B cell (primary cell): Measurements from ENCODE around the gene FTSJ3. TPM values are rescaled to one million over a fixed set of nuclear protein-coding genes. Genes with fewer than 3 reads are reported as not detected.
"Not testable (repeated sequence)": the region's sequence is repeated elsewhere in the genome, so short reads cannot be mapped to it uniquely, and the experiment has no call there.

Source experiments
- ATAC-seq: fragments of 200-7000 bp; cut with Tn5 transposase; one replicate; pipeline ENCODE4 v1.10.0; 2021; ENCODE audit warnings: low read depth, mild to moderate bottlenecking, moderate number of reproducible peaks, moderate library complexity
- CTCF ChIA-PET: fragments of 350-600 bp; sonication (Branson Sonifier 250); formaldehyde crosslinking; loops from one replicate; lab custom pipeline; 2021; ENCODE audit warnings: antibody characterized with exemption, inconsistent platforms; lab: Charles Lee
- POLR2A ChIA-PET: fragments of 350-600 bp; sonication (Branson Sonifier 250); formaldehyde crosslinking; loops from one replicate; lab custom pipeline; 2021; ENCODE audit warnings: antibody characterized with exemption; lab: Charles Lee
- DNase-seq: peaks from one replicate; pipeline ENCODE4 v3.0.0; 2013
- H2AFZ ChIP-seq: 2 replicates; pipeline ENCODE4 v1.6.1; 2012; ENCODE audit warnings: mild to moderate bottlenecking, low read depth, low read length; ENCODE audit not compliant: insufficient read depth, poor library complexity, severe bottlenecking
- H3K27ac ChIP-seq, 2 donors: 1 replicate in 1 of 2; 2 replicates in 1 of 2; pipeline ENCODE4 v1.5.1; 2012 to 2013; ENCODE audit warnings: low read length in 2 of 2, mild to moderate bottlenecking in 2 of 2, moderate library complexity in 1 of 2
- H3K27me3 ChIP-seq, 4 experiments: fragments of 200-600 bp in 1 of 4; sonication (generic) in 1 of 4; replicated peaks in 1 of 4; 1 replicate in 2 of 4; 2 replicates in 2 of 4; pipeline versions ENCODE4 v1.6.1 to v1.7.0; 2013 to 2016; ENCODE audit warnings: low read length in 3 of 4, mild to moderate bottlenecking in 2 of 4, mixed read lengths in 1 of 4, moderate library complexity in 1 of 4; ENCODE audit not compliant: insufficient read depth in 4 of 4, control insufficient read depth in 3 of 4; ENCODE audit errors: control extremely low read depth in 1 of 4
- H3K36me3 ChIP-seq, 2 experiments: replicated peaks in 1 of 2; 1 replicate in 1 of 2; 2 replicates in 1 of 2; pipeline versions ENCODE4 v1.6.1 to v1.7.1; 2013; ENCODE audit warnings: low read length in 1 of 2; ENCODE audit not compliant: insufficient read depth in 2 of 2, control insufficient read depth in 1 of 2; ENCODE audit errors: control extremely low read depth in 1 of 2, extremely low read depth in 1 of 2
- H3K4me1 ChIP-seq, 2 donors: fragments of 200-600 bp in 1 of 2; sonication (generic) in 1 of 2; 1 replicate in 1 of 2; 2 replicates in 1 of 2; pipeline versions ENCODE4 v1.5.1 to v1.6.1; 2013 to 2017; ENCODE audit warnings: low read length in 2 of 2; ENCODE audit not compliant: control insufficient read depth in 2 of 2, insufficient read depth in 2 of 2
- H3K4me2 ChIP-seq: replicated peaks from 2 replicates; pipeline ENCODE3; 2012; ENCODE audit warnings: mild to moderate bottlenecking, low read depth, low read length; ENCODE audit not compliant: poor library complexity, severe bottlenecking
- H3K4me3 ChIP-seq, 5 experiments: fragments of 200-600 bp in 1 of 5; sonication (generic) in 1 of 5; 1 replicate in 3 of 5; 2 replicates in 2 of 5; pipeline versions ENCODE4 v1.5.1 to v1.7.0; 2011 to 2016; ENCODE audit warnings: low read length in 4 of 5, mild to moderate bottlenecking in 4 of 5, low read depth in 2 of 5, control low read depth in 1 of 5, moderate library complexity in 1 of 5; ENCODE audit not compliant: insufficient read depth in 1 of 5; ENCODE audit errors: control extremely low read depth in 1 of 5, extremely low read depth in 1 of 5
- H3K79me2 ChIP-seq: fragments of 200-600 bp; sonication (generic); one replicate; pipeline ENCODE4 v1.6.0; 2016; ENCODE audit warnings: low read length; ENCODE audit not compliant: control insufficient read depth, insufficient read depth
- H3K9ac ChIP-seq: fragments of 200-600 bp; sonication (generic); 2 replicates; pipeline ENCODE4 v1.6.1; 2017; ENCODE audit warnings: mild to moderate bottlenecking, low read length, moderate library complexity
- H3K9me3 ChIP-seq, 3 donors: one replicate each; pipeline versions ENCODE4 v1.6.1 to v1.7.1; 2013; ENCODE audit warnings: low read length in 2 of 3; ENCODE audit not compliant: control insufficient read depth in 2 of 3, insufficient read depth in 1 of 3; ENCODE audit errors: control extremely low read depth in 1 of 3
- H4K20me1 ChIP-seq: 2 replicates; pipeline ENCODE4 v1.6.0; 2012; ENCODE audit warnings: mild to moderate bottlenecking, low read length; ENCODE audit not compliant: insufficient read depth, control insufficient read depth, poor library complexity, severe bottlenecking
- H3K27ac Mint-ChIP-seq: one replicate; pipeline ENCODE4 v1.8.0; 2021; ENCODE audit warnings: mixed read lengths
- H3K27me3 Mint-ChIP-seq: one replicate; pipeline ENCODE4 v1.8.0; 2021; ENCODE audit warnings: mixed read lengths
- H3K4me1 Mint-ChIP-seq: one replicate; pipeline ENCODE4 v1.8.0; 2021; ENCODE audit warnings: mixed read lengths
- H3K4me3 Mint-ChIP-seq: one replicate; pipeline ENCODE4 v1.8.0; 2021; ENCODE audit warnings: mixed read lengths
- H3K9me3 Mint-ChIP-seq: one replicate; pipeline ENCODE4 v1.8.0; 2022; ENCODE audit warnings: mixed read lengths; ENCODE audit not compliant: insufficient read depth
- CTCF ChIP-seq: fragments of 200-600 bp; IDR thresholded peaks from one replicate; pipeline ENCODE4 v1.8.0; 2022; ENCODE audit warnings: antibody characterized with exemption, mild to moderate bottlenecking
- EZH2 ChIP-seq: IDR thresholded peaks from 2 replicates; pipeline ENCODE4 v1.6.1; 2012; ENCODE audit warnings: borderline replicate concordance, low read depth, mild to moderate bottlenecking, moderate library complexity, low read length; ENCODE audit not compliant: insufficient read depth, poor library complexity, severe bottlenecking
- WGBS: methylation state at CpG from one replicate; pipeline ENCODE4 v1.1.5; 2013; ENCODE audit warnings: missing lambda C conversion rate; ENCODE audit not compliant: insufficient coverage; 5-methylcytosine and 5-hydroxymethylcytosine counted together
- intact Hi-C: fragments of 100-400 bp; cut with micrococcal nuclease; formaldehyde crosslinking; loops from one replicate; pipeline ENCODE4 v1.10.0; 2022
- polyA plus RNA-seq: library from polyadenylated mRNA; depleted of rRNA; stranded (reverse); fragments of >200 nt; gene quantifications from 2 replicates; pipeline ENCODE4 v1.2.3, GENCODE V29; 2012
- total RNA-seq, 2 donors: library from RNA; stranded (reverse); fragments of 120-200 nt in 1 of 2; gene quantifications; 1 replicate in 1 of 2; 2 replicates in 1 of 2; pipeline versions ENCODE4 v1.2.3 to v1.2.4, GENCODE V29; 2013 to 2022

Gene FTSJ3
- total and polyA plus RNA-seq, 2 donors (not counting 1 experiment from before 2014, with no cell fraction given): 26.5 to 75.9 TPM

GRCh38 chr17:63859257-63859656 is 31.8 kb upstream of the FTSJ3 start:
- ChIA-PET POLR2A (no interaction called here), CTCF (interaction anchor here (1.5 to 2.0 kb wide), 4 partner anchors 10 to 169 kb away, joined by 4 to 10 read pairs (median 4); no protein-coding TSS in a partner anchor)
- no peak overlapping the region for H3K9ac ChIP-seq
- H3K79me2 ChIP-seq: no peaks in the 10 kb centered on the region
- no peaks in the 10 kb centered on the region for H3K4me1 Mint-ChIP-seq
- no peak overlapping the region for H2AFZ ChIP-seq
- no peak overlapping the region for H3K4me3 Mint-ChIP-seq
- no peak overlapping the region for H3K4me2 ChIP-seq
- H3K4me3 ChIP-seq: no peak overlapping the region
- TF ChIP-seq EZH2: no peak
- TF ChIP-seq CTCF: no peak
- no peaks in the 10 kb centered on the region for H4K20me1 ChIP-seq
- no peak overlapping the region for H3K27ac ChIP-seq
- no peaks in the 10 kb centered on the region for H3K9me3 Mint-ChIP-seq
- no peaks in the 10 kb centered on the region for H3K9me3 ChIP-seq
- no peaks in the 10 kb centered on the region for H3K4me1 ChIP-seq
- H3K27me3 Mint-ChIP-seq: peaks cover 11% of the 10 kb centered on the region
- WGBS: 84% methylated on average over 3 of the region's 3 CpGs
- intact Hi-C loops: no loop called here
- ATAC-seq (no peak), DNase-seq (no peak)
- peaks cover 0 to 5% (median 2%) of the 10 kb centered on the region in 4 experiments for H3K27me3 ChIP-seq
- H3K36me3 ChIP-seq: no peaks in the 10 kb centered on the region
- H3K27ac Mint-ChIP-seq: no peak overlapping the region

GRCh38 chr17:63856425-63856824 is 29.0 kb upstream of the FTSJ3 start:
- H3K27me3 ChIP-seq, H3K36me3 ChIP-seq, H3K4me1 Mint-ChIP-seq, H3K9ac ChIP-seq, DNase-seq, H3K27ac Mint-ChIP-seq, H3K4me1 ChIP-seq, intact Hi-C loops, H4K20me1 ChIP-seq, H3K4me2 ChIP-seq, H3K27me3 Mint-ChIP-seq, H3K4me3 ChIP-seq, H3K9me3 Mint-ChIP-seq, POLR2A ChIA-PET, H3K9me3 ChIP-seq, H3K4me3 Mint-ChIP-seq, ATAC-seq, H3K27ac ChIP-seq, H2AFZ ChIP-seq, H3K79me2 ChIP-seq: not testable (repeated sequence)
- CTCF ChIA-PET: interaction anchor here (0.7 to 1.2 kb wide), 4 partner anchors 9 to 465 kb away, joined by 3 read pairs; no protein-coding TSS in a partner anchor
- 92% methylated on average over 7 of the region's 8 CpGs for WGBS
